Glomerular endothelial cell (primary cell): ENCODE measurements around the gene EBI3. TPM values are rescaled to one million over a fixed set of nuclear protein-coding genes. Genes with fewer than 3 reads are reported as not detected.
"Not testable (repeated sequence)": the region's sequence is repeated elsewhere in the genome, so short reads cannot be mapped to it uniquely, and the experiment has no call there.

Experiments
- DNase-seq: peaks from one replicate; pipeline ENCODE4 v3.0.0-alpha.2; 2011; ENCODE audit warnings: low read depth, low spot score; ENCODE audit errors: extremely low read depth
- total RNA-seq: library from RNA; depleted of rRNA; stranded (reverse); fragments of >200 nt; gene quantifications from 2 replicates; pipeline ENCODE4 v1.2.3, GENCODE V29; 2015

EBI3 gene
- total RNA-seq, 1 donor from 2014 or later, result 14.2 TPM

DNA sequence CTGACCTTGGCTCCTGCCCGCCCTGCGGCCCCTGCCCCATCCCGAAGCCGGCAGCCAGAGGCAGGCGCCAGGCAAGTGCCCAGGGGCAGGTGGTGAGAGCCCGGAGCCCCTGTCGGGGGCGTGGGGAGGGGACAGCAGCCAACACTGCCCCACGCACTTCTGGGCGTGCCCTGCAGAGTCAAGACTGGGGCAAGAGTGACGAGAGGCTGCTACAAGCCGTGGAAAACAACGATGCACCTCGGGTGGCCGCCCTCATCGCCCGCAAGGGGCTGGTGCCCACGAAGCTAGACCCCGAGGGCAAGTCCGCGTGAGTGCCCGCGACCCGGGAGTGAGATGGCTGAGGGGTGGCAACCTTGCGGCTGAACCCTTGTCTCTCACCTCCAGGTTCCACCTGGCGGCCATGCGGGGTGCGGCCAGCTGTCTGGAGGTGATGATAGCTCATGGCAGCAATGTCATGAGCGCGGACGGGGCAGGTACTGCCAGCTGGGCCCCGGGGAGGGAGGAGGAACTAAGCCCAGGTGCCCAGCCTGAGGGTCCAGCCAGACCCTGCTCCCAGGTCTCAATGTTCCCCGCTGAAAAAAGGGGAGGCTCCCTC, 29.5 kb upstream of the EBI3 start:
- DNase-seq, result no peak

GRCh38 chr19:4200940-4201542, 28.3 kb upstream of the EBI3 start:
- no peak for DNase-seq

DNA sequence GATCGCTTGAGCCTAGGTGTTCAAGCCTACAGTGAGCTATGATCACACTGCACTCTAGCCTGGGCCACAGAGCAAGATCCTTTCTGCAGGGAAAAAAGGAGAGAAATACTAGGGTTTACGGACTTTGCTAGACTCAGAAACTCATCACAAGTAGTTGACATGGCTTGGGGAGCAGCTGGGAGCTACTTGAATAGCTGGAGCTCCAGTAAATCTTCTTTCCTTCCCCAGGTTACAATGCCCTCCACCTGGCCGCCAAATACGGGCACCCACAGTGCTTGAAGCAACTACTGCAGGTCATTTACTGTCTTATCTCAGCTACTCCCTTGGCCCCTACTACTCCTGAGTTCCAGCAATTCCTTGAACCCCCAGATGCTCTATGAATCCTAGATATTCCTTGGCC, 27.5 kb upstream of the EBI3 start:
- DNase-seq, result no peak

- DNase-seq, result no peak
Measured at GRCh38 chr19:4206818-4207484, 22.4 kb upstream of the EBI3 start.

GRCh38 chr19:4208385-4209094, 20.8 kb upstream of the EBI3 start:
- no peak for DNase-seq

DNA sequence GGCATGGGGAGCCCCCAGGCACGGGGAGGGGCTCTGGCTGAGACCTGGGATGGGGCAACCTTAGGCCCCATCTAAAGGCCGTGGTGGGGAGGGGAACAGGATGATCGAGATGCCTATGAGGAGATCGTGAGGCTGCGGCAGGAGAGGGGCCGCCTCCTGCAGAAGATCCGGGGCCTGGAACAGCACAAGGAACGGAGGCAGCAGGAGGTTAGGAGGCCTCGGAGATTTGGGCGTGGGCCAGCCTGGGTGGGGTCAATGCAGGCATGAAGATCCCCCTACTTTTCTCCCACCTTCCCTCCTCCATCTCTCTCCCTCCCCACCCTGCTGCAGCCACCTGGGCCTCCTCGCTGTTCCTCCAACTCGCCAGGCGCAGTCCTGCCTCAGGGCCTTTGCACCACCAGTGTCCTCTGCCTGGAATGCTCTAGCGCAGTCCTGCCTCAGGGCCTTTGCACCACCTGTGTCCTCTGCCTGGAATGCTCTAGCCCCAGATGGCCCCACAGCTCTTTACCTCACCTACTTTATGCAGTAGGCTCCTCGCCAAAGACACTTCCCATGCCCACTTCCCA, 19.1 kb upstream of the EBI3 start:
- DNase-seq, result no peak

DNA sequence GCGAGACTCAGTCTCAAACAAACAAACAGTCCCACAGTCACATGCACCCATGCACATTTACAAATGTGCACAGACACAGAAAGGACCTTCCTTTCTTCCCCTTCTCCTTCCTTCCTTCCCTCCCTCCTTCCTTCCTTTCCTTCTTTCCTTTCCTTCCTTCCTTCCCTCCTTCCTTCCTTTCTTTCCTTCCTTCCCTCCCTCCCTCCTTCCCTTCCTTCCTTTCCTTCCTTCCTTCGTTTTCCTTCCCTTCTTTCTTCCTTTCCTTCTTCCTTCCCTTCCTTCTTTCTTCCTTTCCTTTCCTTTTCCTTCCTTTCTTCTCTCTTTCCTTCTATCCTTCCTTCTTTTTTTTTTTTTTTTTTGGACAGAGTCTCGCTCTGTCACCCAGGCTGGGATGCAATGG, 16.2 kb upstream of the EBI3 start:
- DNase-seq, result no peak

DNA sequence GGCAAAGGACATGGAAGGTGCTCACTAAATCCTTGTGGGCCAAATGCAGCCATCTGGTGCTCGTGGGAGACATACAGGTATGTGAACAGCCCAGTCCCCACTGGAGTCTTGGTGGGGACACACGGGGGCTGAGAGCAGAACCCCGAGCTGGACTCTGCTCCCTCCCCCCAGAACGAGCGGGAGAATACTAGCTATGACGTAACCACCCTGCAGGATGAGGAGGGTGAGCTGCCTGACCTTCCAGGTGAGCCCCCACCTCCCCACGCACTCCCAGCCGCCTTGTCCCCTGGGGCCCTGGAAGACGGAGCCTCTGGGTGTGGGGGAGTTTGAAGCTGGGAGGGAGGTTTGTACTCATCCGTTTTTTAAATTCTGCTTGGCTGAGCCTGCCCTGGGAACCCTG, 13.5 kb upstream of the EBI3 start:
- no peak for DNase-seq

- DNase-seq, result no peak
Measured at GRCh38 chr19:4216846-4217245, 12.5 kb upstream of the EBI3 start.

DNA sequence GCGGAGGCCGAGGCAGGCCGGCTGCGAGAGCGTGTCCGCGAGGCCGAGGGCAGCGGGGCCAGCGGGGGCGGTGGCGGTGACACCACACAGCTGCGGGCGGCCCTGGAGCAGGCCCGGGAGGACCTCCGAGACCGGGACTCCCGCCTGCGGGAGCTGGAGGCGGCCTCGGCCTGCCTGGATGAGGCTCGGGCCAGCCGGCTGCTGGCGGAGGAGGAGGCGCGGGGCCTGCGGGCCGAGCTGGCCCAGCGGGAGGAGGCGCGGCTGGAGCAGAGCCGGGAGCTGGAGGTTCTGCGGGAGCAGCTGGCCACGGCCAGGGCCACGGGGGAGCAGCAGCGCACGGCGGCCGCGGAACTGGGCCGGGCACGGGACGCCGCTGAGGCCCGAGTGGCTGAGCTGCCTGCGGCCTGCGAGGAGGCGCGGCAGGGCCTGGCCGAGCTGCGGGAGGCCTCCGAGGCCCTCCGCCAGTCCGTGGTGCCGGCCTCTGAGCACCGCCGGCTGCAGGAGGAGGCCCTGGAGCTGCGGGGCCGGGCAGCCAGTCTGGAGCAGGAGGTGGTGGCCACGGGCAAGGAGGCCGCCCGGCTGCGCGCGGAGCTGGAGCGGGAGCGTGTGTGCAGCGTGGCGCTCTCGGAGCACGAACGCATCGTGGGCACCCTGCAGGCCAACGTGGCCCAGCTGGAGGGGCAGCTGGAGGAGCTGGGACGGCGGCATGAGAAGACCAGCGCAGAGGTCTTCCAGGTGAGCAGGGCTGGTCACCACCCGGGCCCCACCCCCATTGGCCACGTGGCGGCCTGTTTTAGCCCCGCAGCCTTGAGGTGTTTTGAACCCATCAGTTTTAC, 11.7 kb upstream of the EBI3 start:
- DNase-seq, result no peak

DNA sequence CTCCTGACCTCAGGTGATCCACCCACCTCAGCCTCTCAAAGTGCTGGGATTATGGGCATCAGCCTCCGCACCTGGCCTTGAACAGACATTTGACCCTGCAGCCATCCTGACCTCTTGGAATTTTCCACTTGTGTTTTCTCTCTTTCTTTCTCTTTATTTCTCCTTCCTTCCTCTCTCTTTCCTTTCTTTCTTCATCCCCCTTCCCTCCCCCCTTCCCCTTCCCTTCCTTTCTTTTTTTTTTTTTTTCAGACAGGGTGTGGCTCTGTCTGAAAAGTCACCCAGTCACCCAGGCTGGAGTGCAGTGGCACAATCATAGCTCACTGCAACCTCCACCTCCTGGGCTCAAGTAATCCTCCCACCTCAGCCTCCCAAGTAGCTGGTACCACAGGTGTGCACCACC, 10.8 kb upstream of the EBI3 start:
- DNase-seq, result not testable (repeated sequence)

DNA sequence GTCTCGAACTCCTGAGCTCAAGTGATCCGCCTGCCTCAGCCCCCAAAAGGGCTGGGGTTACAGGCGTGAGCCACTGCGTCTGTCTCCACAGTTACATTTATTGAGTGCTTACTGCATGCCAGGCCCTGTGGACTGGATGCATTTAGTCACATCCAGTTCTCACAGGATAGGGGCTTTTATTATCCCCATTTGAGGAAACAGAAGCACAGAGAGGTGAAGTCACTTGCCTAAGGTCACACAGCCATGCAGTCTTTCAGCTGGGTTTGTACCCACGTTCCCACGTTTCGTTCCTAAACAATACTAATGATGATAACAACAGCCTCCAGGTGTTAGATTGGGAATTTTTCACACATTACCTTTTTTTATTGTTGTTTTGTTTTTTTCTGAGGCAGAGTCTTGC, 9.1 kb upstream of the EBI3 start:
- no peak for DNase-seq

GRCh38 chr19:4224470-4224869, 4.9 kb upstream of the EBI3 start:
- DNase-seq, result no peak

DNA sequence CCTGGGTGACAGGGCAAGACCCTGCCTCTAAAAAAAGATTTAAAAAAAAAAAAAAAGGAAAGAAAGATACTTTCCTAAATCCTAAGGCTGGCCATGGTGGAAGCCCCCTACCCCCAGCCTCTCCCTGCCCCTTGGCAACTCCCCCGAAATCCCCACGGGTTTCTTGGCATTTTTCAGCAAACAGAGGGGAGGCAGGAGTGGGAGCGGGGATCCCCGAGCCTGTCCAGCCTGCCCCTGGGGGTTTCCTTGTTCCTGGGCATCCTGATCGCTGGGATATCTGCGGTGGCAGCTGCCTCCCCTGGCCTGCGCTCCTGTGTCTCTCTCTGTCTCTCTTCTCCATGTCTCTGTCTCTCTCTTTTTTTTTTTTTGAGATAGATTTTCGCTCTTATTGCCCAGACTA, 3.4 kb upstream of the EBI3 start:
- no peak for DNase-seq

DNA sequence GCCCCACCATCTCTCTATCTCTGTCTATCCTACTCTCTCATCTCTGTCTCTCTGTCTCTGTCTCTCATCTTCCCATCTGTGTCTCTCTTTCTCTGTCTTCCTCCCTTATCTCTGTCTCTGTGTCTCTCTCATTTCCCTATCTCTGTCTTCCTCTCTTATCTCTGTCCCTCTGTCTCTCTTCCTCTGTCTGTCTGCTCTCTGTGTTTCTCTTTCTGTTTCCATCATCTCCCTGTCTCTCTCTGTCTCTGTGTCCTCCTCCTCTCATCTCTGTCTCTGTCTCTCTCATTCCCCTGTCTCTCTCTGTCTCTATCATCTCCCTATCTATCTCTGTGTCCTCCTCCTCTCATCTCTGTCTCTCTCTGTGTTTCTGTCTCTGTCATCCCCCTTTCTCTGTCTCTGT, 1.6 kb upstream of the EBI3 start:
- no peak for DNase-seq

DNA sequence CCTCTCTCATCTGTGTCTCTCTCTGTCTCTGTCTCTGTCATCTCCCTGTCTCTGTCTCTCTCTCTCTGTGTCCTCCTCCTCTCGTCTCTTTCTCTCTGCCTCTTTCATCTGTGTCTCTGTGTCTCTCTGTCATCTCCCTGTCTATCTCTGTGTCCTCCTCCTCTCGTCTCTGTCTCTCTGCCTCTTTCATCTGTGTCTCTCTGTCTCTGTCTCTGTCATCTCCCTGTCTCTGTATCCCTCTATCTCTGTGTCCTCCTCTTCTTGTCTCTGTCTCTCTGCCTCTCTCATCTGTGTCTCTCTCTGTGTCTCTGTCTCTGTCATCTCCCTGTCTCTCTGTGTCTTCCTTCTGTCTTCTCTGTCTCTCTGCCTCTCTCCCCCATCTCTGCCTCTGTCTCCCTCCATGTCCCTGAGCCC, 551 bp upstream of the EBI3 start:
- no peak for DNase-seq

- DNase-seq, result not testable (repeated sequence)
Measured at GRCh38 chr19:4230237-4230636, 914 bp downstream of the EBI3 start.

DNA sequence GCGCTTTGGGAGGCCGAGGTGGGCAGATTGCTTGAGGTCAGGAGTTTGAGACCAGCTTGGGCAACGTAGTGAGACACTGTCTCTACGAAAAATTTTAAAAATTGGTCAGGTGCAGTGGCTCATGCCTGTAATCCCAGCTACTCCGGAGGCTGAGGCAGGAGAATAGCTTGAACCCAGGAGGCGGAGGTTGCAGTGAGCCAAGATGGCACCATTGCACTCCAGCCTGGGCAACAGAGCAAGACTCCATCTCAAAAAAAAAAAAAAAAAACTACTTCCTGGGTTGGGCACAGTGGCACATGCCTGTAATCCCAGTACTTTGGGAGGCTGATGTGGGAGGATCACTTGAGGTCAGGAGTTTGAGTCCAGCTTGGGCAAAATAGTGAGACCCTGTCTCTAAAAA, 2.2 kb downstream of the EBI3 start:
- DNase-seq, result not testable (repeated sequence)

GRCh38 chr19:4232139-4232538, 2.8 kb downstream of the EBI3 start:
- DNase-seq, result not testable (repeated sequence)

DNA sequence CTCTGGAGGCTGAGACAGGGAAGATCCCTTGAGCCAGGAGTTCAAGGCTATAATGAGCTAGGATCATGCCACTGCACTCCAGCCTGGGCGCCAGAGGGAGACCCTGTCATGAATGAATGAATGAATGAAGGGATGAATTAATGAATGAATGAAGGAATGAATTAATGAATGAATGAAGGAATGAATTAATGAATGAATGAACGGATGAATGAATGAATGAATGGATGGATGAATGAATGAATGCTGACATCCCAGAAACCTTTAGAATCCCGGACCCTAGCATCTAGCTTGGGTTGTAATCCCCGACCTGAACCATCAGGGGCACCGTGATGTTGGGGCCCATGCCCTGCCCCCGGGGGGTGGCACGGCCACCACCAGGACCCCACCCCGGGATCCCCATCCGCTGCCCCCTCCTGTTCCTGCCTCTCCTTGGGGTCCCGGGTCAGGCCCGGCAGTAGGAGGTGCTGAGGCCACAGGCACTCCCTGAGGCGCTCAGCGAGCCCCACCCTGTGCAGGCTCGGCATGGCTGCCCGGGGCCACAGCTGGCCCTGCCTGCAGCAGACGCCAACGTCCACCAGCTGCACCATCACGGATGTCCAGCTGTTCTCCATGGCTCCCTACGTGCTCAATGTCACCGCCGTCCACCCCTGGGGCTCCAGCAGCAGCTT, 3.4 kb downstream of the EBI3 start:
- DNase-seq, result no peak
